Suppressor macrophage treated with lipopolysaccharide for 1 hour (primary cell): ENCODE measurements around the gene PCMTD2.
"Not testable (repeated sequence)": the region's sequence is repeated elsewhere in the genome, so short reads cannot be mapped to it uniquely, and the experiment has no call there.

Source experiments
- DNase-seq, 3 donors: peaks; one replicate each; pipeline ENCODE4 v3.0.0-alpha.2; 2020 to 2022

PCMTD2 gene

DNA sequence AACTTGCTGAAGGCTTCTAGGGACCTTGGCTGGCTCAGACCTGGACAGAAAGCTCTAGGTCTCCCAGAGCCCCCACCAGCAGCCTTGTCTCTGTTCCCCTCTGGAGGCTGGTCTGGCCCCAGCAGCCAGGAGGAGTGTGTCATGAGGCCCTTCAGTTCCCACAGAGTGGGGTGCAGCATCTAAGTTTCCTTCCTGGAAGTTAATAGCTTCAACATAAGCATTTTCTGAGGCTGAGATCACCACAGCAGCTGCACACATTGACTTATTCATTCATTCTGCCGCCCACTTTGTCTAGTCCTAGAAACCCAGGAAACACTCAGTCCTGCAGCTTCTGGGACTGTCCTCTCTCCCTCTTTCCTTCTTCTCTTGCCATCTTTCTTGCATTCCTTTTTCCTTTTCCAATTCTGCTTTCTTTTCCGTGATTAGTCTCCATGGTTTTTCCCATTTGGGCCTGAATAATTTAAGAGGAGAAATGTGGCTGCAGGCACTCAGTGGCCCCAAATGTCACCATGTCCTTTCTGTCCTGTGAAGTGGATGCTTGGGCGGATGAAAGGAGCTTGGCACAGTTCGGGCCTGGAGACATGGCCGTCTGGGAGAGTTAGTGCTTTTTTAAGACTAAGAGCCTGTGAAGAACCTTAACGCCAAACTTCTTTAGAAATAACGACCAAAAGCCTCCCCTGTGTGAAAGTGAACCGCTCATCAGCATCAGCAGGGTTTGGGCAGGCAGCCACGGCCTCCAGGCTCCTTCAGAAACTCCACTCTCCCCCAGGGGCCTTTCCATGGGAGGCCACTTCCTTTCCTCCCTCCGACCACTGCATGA lies 31.0 kb upstream of the PCMTD2 start:
- DNase-seq = peak; percentile 5 to 24 (median 5)

DNA sequence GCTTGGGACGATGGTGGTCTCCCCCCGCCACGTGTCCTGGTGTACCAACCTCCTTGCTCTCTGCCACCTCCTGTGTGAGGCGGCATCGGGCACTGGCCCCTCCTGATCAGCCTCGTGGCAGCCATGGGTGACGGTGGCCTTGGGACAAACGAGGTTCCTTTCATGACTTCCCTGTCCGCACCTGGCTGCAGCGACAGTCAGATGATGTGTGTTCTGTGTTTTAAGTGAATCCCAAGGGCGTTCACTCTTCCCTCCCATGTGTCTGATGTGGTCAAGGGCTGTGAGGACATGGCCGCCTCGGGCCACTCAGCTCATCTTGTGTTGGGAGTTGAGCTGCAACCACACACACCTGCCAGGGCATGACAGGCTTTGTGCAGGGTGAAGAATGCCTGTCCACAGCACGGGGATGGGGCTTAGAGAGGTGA lies 30.4 kb upstream of the PCMTD2 start:
- no peak for DNase-seq

DNA sequence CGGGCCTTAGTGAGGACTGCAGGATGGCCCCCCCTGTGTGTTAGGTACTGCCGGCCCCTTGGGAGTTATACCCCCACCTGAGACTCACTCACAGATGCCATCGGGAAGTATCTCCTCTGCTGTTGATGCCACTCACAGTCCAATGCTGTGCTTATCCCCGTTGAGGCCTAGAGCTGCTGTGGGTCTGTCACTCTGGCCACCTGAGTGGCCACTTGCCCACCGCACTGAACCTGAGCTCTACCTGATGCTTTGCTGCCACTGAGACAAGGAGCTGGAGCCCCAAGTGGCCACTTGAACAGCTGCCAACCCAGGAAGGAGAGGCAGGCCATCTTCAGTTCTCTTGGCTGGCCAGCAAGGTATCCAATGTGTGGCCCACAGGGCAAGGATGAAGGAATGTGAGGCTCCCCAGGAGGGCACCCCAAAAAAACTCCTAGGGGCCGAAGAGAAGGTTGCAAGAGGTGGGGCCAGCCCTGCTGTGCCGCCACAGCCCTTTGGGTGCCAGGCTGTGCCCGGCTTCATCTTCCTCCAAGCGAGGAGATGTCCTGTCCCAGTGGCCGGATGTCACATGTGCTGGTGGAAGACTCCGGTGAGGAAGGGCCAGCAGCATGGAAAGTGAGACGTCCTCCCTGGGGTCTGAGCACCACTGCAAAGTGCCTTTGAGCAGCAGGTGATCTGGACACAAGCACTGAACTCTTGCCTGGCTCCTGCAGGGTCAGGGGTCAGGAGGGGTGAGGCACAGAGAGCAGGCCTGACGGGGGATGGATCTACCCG lies 29.5 kb upstream of the PCMTD2 start:
- DNase-seq = no peak

DNA sequence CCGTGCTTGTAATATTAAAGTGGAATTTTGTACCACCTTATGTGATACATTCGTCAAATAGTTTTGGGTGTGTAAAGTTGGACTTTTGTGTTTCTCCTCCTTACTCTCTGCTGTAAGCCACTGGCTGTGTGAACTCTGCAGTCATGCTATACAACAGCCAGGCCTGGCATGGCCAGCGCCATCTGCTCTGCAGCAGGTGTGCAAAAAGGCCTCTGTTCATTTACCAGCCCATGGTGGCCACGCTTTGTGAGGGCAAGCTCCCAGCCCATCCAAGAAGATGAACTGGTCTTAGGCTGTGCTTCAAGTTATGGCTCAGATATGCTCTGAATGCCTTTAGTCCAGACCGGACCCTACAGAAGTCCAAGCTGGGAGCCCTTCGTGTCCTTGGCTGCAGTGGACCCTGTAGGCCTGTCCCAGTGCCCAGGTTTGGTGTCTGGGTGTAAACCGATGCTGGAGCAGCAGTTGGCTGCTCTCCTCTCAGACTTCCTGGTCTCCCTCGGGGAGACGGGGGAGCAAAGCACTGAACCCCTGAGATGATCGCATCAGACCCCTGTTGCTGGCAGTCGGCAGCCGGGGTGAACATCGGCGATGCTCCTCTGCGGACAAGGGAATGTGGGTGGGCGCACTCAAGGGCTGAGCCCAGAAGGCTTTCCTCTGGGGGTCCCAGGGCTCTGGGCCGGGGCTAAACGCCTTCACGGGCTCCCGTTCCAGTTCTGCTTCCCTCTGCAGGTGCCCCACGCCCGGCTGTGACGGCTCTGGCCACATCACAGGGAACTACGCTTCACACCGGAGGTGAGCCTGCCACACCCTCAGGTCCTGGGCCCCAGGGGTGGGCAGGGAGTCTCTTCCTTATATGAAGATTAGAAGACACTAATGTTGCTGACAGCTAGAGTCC lies 28.6 kb upstream of the PCMTD2 start:
- DNase-seq = no peak

DNA sequence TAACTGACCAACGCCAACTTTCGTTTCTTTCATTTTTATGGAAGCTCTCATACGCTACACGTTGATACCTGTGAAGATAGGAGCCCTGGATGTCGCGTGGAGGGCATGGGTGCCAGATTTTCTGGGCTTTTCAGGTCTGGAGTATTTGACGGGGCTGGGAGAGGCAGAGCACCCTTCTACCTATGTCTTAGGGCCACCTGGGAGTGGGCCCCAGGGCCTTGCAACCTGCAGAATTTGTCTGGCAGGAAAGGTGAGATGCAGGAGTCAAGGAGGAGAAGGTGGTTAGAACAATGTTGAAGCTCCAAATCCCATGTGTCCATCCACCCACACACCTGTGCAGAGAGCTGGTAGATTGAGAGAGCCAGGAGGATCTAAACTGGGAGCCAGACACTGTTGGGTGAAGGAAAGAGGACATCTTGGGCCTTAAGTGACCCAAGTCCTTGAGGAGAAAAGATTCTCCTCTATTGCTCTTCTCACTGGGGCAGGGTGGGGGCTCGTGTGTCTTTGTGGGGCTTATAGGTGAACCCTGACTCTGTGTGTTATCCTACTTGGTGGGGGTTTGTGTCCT lies 27.4 kb upstream of the PCMTD2 start:
- DNase-seq = no peak

DNA sequence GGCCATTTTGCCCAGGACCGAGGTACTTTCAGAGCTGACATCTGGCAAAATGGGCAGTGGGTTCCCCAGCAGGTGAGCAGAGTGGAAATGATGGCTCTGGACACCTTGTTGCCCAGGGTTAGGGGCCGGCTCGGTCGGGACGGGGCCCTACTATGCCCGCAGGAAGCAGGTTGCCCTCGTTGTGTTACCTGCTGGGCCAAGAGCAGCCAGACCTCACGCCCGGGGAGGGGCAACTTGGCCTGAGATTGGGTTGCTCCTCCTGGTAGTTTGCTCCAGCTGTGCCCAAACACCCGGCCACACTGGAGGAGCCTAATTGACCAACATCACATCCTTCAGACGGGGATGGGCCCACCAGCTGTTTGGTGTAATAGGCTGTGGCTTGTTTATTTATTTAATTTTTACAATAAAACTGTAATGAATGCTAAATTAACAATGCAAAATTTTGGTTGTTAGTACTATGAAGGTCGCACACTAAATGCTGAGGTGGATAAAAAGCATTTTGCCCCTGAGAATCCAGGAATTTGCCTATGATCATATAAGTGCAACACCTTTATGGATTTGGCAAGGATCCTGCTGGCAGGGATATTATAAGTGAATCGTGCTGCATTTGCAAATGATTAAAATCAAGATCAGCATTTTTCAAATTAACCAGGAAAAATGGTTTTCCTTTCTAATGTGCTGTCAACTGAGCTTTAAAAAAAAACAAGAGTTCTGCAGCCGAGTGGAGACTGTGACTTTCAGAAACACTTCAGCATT lies 26.6 kb upstream of the PCMTD2 start:
- DNase-seq = no peak

DNA sequence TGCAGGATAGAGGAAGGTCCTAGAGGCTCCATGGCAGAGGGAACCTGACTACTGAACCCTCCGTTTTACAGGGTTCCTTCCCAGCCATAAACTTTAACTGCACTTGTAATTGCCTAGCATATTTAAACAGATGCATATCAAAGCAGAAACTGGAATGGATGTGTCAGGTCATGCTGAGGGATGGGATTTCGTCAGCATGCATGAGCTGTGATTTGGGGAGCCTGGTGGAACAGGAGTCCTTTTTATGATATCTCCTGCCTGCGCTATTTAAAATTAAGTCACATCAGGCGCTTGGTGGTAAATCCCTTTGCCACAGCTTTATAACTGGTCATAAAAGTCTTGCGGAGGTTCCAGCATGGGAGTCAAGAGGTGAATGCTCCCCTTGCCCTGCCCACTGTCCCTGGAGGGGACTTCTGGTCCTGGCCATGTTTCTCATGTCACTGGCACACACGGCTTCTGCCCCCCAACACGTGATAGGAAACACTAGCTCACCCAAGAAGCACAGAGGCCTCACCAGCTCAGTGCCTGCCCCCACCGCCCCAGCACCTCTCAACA lies 26.0 kb upstream of the PCMTD2 start:
- no peak for DNase-seq

DNA sequence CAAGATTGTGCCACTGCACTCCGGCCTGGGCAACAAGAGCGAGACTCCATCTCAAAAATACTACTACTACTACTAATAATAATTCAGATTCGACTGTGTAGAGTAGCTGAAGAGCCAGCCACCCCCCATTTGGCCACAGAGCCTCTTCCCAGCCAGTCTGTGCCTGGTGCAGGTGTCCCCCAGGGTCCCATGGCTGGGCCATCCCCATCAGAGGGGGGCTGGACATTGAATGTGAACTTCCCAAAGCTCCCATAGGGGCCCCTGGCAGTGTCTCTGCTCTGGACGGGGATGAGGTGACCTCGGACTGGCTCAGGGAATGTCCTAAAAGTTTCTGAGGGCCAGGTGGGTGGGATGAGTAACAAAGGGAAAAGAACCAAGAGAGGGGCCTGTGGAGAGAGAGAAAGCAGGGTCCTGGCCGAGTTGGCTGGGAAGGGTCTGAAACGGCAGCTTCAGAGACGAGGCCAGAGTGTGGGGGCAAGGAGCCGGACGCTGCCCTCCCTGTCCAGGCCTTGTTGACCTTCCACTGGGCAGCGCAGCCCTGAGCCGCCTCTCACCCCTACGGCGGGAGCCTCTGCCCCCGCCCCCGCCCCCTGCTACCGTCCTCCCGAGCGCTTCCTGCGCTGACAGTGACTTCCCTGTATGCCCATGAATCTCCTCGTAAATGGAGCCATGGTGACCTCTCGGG lies 24.9 kb upstream of the PCMTD2 start:
- no peak for DNase-seq

DNA sequence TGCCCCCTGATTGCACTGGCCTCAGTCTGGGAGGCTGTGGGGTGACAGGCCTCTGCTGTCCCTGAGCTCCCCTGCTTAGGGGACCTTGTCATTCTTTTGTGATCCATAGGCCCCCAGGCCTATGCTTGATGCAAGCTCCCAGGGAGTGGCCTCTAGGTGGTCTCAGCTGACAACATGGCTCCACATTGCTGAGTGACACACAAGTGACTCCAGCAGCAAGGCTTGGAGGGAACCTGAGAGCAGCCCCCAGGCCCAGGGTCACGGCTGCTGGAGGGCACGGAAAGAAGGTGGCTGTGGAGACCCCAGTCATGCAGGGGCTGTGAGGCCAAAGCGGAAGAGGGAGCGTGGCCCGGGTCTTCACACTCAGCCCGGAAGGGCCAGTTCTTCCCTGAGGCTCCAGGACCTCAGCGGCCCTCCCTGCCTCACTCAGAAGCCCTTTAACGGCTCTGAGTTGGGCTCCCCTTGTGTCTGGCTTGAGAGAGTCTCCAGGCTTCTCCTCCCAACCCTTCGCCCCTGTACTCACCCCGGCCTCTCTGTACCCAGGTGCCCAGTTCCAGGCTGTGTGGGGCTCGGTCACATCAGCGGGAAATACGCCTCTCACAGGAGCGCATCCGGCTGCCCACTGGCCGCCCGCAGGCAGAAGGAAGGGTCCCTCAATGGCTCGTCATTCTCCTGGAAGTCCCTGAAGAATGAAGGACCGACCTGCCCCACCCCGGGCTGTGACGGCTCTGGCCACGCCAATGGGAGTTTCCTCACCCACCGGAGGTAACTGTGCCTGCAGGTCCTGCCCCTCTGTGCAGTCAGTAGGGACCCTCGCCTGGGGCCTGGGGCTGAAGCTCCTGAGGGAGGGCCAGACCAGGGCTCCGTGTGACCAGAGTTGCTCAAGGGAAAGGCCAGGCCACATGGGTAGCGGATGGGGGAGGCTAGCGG lies 23.7 kb upstream of the PCMTD2 start:
- DNase-seq = no peak

DNA sequence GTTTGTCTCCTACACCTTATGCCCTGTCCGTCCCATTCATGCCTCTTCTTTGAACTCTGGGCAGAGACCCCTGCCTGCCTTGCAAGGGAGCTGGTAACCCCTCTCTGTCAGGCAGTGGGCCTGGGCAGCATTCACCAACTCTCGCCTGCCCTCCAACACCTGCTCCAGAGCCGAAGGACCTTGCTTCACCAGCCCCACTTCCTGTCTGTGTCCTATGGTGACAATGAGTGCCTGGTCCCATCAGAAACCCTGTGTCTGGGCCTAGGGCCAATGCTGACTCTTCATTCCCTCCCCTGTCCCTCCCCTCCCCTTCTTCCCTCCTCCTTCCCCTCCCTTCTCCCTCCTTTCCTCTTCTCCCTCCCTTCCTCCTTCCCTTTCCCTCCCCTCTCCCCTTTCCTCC lies 22.8 kb upstream of the PCMTD2 start:
- DNase-seq = no peak

DNA sequence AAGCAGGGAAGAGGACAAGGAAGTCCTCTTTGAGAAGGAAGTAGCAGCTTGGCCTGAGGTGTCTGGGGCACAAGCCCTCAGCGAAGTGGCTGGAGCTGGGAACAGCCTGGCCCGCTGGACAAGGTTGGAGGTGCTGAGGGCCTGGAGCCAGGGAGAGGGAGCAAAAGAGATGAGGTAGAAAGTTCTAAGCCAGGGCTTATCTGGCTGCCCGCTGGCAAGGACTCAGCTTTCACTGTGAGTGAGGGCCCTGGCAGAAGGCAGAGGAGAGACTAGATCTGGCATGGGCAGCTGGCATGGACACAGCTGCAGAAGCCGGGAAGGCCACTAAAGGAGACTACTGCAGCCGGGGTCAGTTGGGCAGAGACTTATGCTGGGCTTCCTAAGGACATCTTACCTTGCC lies 21.8 kb upstream of the PCMTD2 start:
- no peak for DNase-seq

DNA sequence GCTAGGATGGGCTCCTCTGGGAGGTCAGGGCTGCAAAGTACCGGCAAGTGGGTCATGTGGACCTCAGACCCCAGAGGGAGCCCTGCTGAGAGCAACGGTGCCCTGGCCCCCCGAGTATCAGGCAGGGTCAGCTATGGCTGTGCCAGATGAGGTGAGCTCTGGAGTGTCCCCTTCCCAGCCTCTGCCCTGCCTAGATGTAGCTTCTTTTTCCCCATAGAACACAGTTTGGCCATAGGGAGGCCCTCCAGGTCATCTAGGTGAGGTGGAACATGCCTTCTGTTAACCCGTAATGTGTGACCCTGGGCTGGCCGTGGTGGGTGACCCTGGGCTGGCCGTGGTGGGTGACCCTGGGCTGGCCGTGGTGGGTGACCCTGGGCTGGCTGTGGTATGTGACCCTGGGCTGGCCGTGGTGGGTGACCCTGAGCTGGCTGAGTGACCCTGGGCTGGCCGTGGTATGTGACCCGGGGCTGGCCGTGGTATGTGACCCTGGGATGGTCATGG lies 21.2 kb upstream of the PCMTD2 start:
- DNase-seq = no peak

DNA sequence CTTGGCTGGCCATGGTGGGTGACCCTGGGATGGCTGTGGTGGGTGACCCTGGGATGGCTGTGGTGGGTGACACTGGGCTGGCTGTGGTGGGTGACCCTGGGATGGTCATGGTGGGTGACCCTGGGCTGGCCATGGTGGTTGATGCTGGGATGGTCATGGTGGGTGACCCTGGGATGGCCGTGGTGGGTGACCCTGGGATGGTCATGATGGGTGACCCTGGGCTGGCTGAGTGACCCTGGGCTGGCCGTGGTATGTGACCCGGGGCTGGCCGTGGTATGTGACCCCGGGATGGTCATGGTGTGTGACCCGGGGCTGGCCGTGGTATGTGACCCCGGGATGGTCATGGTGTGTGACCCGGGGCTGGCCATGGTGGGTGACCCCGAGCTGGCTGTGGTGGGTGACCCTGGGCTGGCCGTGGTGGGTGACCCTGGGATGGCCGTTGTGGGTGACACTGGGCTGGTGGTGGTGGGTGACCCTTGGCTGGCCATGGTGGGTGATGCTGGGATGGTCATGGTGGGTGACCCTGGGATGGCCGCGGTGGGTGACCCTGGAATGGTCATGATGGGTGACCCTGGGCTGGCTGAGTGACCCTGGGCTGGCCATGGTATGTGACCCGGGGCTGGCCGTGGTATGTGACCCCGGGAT lies 20.5 kb upstream of the PCMTD2 start:
- DNase-seq = not testable (repeated sequence)

DNA sequence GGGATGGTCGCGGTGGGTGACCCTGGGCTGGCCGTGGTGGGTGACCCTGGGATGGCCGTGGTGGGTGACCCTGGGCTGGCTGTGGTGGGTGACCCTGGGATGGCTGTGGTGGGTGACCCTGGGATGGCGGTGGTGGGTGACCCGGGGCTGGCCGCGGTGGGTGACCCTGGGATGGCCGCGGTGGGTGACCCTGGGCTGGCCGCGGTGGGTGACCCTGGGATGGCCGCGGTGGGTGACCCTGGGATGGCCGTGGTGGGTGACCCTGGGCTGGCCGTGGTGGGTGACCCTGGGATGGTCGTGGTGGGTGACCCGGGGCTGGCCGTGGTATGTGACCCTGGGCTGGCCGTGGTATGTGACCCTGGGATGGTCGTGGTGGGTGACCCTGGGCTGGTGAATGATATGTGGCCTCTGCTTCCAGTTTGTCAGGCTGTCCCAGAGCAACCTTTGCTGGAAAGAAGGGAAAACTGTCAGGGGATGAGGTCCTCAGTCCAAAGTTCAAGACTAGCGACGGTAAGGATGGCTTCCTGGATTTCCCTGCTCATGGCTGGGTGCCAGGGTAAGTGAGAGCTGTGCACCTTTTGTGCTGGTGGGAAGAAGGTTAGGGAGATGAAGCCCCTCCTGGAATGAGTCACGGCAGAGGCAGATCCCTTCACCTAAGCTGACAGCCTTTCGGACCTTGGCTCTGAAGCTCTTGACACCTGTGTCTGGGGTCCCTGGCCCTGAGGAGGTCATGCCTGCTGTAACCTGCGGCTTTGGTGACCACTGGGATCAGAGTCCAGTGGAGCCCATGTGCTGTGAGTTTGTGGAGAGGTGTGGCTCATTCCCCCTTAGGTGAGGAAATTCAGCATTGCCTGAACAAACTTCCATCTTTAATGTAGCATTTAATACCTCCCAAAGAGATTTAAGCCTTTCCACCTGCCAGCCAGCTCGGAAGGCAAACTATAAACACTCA lies 19.1 kb upstream of the PCMTD2 start:
- no peak for DNase-seq

DNA sequence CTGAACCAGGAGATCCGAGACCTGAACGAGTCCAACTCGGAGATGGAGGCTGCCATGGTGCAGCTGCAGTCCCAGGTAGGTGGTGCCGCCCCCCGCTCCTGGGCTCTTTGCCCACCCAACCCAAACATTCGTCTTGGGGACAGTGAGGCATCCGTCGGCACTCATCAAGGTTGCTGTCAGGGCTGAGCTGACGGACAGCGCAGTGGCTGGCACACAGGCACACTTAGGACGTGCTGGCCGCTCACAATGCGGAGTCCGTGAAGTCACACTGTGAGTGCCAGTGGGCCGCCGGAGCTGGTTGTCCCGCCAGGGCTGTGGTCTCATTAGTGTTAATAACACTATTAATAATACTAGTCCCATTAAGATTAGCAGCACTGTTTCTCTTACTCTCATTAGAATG lies 18.2 kb upstream of the PCMTD2 start:
- DNase-seq = no peak

DNA sequence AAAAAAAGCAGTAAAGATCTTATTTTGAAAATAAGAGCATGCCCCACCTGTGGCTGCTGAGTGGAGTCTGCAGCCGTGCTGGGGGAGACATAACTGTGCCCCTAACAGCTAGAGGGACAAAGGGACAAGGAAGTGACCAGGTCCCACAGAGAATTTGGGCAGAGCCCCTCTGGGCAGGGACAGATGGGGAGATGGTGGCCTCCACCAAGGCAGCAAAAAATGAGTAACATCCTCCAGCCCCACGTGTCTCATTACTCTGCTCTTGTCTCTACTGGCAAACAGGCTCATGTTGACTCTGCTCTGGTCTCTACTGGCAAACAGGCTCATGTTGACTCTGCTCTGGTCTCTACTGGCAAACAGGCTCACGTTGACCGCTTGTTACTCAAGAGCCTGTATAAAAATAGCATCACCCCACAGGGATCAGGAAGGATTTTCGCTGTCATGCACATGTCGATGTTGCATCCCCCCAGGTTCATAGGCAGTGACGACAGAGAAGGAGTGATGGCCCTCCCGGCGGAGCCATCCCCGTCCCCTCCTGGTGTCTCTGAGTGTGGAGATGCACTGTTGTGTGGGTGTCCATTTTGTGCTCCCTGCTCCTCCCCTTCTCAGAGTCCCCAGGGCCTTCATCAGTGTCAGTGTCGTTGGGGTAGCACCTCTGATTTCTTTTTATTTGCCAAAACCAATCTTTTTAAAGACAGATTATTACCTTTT lies 17.3 kb upstream of the PCMTD2 start:
- DNase-seq = no peak

DNA sequence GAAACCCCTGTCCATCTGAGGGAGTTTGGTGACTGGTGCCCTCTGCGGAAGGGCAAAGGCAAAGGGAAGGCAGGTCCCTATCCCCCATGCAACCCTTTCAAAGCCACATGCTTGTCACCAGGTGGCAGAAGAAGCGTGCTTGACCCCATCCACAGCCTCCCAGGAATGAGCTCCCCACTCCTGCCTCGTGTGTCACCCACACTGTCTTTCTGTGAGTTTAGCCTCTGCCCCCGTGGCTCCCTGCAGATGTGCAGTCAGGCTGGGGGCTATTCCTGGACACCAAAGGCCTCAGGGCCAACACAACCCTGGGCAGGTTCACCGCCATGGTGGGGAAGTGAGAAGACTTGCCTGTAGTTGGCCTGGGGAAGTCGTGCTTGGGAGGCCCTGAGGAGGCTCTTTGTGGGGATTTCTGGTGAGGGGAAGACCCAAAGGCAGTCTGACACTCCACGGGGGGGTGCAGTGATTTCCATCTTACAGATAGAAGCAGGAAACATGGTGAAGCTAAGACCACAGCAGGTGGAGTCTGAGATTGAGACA lies 16.6 kb upstream of the PCMTD2 start:
- DNase-seq = peak in 1 of 3 donors; percentile 30
